ENCODE measurements around the gene ZEB2.
A peak's percentile ranks its signal among the peaks of the same experiment; 100 is the strongest.
"Not testable (repeated sequence)": the region's sequence is repeated elsewhere in the genome, so short reads cannot be mapped to it uniquely, and the experiment has no call there.

ZEB2 gene

DNA sequence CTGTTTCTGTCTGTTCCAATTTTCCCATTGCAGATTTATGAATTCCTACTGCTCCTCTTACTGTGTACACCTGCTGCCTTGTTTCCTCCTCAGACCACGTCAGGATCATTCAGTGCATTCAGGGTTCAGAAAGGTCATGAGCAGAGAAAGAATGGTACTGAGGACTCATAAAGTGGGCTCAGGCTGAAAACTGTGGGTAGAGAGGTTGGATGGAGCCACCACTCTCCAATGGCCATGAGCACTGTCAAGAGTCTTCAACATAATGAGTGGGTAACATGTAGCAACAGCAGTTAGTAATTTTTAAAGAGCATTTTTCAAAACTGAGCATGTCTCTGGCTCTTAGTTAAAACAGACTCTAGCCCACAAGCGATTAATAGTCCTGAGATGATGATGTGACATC is 138.2 kb downstream of the ZEB2 start:
- no peak for DNase-seq (ENCODE audit: low spot score)

- no peak for DNase-seq (ENCODE audit: low spot score)
These were observed 140.0 kb downstream of the ZEB2 start for GRCh38 chr2:144379851-144380311.

- no peak for DNase-seq (ENCODE audit: low spot score)
These were observed 141.4 kb downstream of the ZEB2 start for GRCh38 chr2:144378551-144378950.

- DNase-seq (ENCODE audit: low spot score): no peak
These were observed 142.0 kb downstream of the ZEB2 start for GRCh38 chr2:144377914-144378313.

DNA sequence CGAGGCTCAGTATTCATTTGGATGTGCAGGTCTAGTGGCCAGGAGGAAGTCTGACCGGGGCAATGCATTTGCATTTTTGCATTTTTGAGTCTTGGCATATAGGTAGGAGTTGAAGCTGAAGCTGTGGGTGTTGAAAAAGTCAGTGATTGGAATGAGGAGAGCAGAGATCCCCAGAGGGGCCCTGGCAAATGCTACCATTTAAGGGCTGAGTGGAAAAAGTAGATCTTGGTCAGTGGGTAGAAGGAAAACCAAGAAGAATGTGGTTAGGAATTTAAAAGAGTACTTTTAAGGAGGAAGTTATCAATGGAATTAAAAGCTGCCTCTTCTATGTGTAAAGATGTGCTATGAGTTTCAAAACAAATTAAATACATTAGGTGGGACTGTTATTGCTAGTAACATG is 143.0 kb downstream of the ZEB2 start:
- DNase-seq (ENCODE audit: low spot score): no peak

- no peak for DNase-seq (ENCODE audit: low spot score)
These were observed 143.5 kb downstream of the ZEB2 start for GRCh38 chr2:144376460-144376859.

DNA sequence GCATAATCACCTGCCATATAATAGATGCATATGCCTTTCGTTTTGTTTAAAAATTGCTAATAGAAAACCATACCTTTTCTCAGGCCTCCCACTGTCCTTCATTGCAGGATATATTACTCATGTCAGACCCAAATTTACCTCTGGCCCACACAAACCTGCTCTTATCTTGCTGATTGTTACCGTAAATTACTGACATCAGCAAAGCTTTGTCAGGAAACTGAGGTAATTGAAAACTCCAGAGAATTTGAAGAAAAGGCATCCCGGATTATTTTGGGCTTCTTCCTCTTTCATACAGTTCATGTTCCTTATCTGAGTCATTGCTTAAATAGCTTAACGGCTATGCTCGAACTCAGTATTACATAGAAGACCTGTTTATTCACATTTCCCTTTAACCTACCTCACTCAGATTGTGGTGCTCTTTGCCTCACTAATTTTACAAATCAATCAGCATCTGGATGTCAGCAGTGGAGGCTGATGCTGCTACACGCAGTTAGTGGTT is 145.7 kb downstream of the ZEB2 start:
- DNase-seq (ENCODE audit: low spot score): no peak

DNA sequence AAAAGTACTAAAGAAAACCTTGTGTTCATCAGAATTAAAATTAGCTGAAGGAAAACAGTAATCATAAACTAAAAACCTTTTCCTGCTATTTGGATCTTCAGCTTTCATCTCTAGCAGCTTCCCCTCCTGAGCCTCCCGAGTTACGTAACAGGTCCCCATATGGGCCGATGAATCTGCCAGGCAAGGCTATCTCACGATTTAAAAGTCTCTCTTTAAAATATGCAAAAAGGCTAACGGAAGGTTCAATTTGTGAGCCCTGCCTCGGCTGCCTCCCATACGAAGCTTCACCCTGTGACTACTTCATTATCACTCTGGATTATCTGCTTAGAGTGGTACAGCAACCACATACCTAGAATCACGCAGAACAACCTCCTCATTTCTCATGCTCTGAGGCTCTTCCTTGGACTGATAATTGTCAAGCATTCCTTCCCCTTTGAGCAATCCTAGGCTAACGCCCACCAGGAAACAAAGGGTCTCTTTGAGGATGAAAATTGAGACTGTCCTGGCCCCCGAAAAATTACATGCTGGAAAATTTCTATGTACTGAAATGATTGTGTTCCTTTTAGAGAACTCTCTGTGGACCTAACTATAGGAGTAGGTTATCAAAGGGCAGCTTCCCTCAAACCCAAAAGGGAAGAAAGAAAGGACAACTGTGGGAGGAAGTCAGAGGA is 147.4 kb downstream of the ZEB2 start:
- DNase-seq (ENCODE audit: low spot score): peak; percentile 47

- peak; percentile 48 for DNase-seq (ENCODE audit: low spot score)
These were observed 148.9 kb downstream of the ZEB2 start for GRCh38 chr2:144370937-144371584.

- no peak for DNase-seq (ENCODE audit: low spot score)
These were observed 150.5 kb downstream of the ZEB2 start for GRCh38 chr2:144369416-144369815.

GRCh38 chr2:144366825-144367429 is 153.0 kb downstream of the ZEB2 start:
- no peak for DNase-seq (ENCODE audit: low spot score)

- DNase-seq (ENCODE audit: low spot score): no peak
These were observed 154.8 kb downstream of the ZEB2 start for GRCh38 chr2:144364944-144365738.

DNA sequence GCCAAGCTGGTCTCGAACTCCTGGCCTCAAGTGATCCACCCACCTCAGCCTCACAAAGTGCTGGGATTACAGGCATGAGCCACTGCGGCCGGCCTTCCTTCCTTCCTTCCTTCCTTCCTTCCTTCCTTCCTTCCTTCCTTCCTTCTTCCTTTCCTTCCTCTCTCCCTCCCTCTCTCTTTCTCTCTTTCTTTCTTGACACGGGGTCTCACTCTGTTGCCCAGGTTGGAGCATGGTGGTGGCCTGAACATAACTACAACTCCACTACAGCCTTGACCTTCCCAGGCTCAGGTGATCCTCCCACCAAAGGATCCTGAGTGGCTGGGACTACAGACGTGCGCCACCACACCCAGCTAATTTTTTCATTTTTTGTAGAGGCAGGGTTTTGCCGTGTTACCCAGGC is 155.7 kb downstream of the ZEB2 start:
- DNase-seq (ENCODE audit: low spot score): not testable (repeated sequence)

DNA sequence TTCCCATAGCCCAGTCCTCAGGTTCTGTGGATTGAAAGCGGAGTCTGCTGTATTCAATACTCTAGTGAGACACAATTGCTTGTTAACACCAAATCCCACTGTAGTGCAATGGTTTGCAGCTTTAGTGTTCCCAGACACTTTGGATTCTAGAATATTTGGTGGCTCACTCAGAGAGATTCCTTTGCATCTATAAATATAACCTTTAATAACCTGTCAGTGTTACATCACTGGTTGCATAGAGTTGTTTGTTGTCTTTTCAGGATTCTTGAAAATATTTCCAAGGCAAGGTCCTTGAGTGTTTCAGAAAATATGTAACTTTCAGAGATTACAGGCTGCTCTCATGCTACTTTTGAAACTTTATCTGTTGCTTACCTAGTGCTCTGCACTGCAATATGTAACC is 157.5 kb downstream of the ZEB2 start:
- DNase-seq (ENCODE audit: low spot score): no peak

GRCh38 chr2:144361742-144362141 is 158.2 kb downstream of the ZEB2 start:
- DNase-seq (ENCODE audit: low spot score): no peak

- no peak for DNase-seq (ENCODE audit: low spot score)
These were observed 160.2 kb downstream of the ZEB2 start for GRCh38 chr2:144359684-144360083.

DNA sequence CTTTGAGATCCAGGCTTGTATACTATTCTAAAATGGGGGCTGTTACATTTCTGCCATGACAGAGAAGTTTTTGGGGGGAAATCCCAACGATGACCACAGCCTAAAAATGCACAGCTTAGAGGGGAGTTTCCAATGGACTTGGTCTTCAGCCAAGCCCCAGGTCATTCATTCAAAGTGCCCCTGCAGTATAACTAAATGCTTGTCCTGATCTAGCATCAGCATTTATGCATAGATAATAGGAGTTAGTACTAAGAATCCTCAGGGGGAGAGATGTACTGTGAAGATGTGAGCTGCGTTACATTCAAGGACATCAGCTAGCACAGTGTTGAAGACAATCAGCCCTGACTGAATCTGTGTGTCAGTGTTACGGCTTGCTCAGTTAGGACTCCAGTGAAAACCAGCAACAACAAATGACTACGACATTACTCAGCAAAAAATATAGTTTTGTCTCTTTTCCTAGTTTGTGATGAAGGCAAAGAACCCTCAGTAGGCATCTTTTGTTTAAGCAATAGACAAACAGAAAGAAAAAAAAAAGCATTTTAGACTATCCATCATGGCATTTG is 160.9 kb downstream of the ZEB2 start:
- no peak for DNase-seq (ENCODE audit: low spot score)

DNA sequence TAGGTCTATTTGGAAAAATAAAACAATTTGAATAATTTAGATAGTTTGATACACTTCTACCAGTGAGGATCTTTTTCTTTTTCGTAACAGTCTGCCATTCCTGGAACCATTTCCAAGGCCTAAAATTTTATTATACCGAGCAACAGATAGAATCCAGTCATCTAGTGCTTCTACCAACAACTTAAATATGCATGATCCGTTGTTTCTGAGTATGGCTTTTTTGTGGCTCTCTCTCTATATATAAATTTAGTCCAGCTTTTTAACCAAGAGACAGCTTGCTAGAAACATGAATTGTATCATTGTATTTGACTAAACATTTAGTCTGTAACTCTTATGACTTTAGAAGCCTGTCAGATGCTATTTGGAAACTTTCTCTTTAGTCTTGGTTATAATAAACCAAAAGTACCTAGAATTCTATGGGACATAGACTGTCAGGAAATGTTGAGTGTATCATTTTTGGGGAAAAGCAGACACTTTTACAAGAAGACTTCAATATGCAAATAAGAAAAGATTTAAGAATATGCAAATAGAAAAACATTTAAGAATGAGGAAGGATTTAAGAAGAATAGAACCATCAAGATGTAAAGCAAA is 161.4 kb downstream of the ZEB2 start:
- no peak for DNase-seq (ENCODE audit: low spot score)

DNA sequence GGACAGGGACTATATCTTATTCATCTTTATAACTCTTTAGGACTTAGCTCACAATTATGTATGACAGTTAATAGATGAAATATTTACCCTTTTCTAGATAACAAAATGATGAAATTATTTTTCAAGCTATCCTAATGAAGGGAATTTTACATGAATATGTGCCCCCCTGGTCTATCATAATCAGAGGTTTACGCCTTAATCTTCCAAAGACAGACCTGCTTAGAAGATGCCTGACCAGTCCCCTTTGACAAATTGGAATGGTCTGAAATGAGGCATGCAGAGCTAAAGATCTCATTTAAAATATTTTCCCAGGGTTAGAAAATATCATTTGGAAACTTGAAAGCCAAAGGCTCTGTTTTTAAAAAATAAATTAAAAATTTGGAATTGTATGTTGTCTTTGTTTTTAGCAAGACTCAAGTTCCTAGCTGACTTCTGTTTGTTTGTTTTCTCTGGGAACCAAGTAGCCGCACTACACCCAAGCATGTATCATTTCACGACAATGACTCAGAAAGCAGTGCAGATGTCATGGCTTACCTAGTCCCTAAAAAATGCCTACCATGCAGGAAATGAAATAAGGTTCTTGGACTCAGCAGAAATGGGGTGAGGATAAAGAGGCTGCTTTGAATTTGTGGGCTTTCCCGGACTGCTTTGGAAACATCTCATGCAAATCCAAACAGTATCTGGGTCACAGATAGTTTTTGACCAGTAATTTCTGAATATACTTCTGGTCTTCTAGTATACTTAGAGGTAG is 162.1 kb downstream of the ZEB2 start:
- DNase-seq (ENCODE audit: low spot score): no peak

DNA sequence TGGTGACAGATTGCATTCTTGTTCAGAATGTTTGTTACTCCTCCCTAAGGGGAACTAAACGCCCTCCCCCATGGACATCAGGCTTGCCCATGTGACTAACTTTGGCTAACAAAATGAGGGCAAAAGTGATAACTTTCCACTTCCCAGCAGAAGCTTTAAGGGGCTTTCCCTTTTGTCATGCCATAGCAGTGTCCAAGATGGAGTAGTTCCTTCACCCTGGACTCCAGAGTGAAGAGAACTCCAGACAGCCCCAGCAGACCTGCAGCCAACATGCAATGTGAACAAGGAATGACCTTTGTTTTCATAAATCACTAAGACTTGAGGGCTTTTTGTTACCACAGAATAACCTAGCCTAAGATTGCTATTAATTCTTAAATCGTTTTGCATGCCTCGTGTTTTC is 163.5 kb downstream of the ZEB2 start:
- no peak for DNase-seq (ENCODE audit: low spot score)

GRCh38 chr2:144354953-144355352 is 165.0 kb downstream of the ZEB2 start:
- DNase-seq (ENCODE audit: low spot score): no peak

Data from hematopoietic multipotent progenitor cell treated with erythropoietin and hydrocortisone succinate and interleukin-3 and kit ligand, for 15 days (in vitro differentiated cells).